Measurements from ENCODE around the gene TST.

Gene TST

GRCh38 chr22:36965696-36966095 lies 53.6 kb downstream of the TST start:
- TF ChIP-seq, protein P1, sequence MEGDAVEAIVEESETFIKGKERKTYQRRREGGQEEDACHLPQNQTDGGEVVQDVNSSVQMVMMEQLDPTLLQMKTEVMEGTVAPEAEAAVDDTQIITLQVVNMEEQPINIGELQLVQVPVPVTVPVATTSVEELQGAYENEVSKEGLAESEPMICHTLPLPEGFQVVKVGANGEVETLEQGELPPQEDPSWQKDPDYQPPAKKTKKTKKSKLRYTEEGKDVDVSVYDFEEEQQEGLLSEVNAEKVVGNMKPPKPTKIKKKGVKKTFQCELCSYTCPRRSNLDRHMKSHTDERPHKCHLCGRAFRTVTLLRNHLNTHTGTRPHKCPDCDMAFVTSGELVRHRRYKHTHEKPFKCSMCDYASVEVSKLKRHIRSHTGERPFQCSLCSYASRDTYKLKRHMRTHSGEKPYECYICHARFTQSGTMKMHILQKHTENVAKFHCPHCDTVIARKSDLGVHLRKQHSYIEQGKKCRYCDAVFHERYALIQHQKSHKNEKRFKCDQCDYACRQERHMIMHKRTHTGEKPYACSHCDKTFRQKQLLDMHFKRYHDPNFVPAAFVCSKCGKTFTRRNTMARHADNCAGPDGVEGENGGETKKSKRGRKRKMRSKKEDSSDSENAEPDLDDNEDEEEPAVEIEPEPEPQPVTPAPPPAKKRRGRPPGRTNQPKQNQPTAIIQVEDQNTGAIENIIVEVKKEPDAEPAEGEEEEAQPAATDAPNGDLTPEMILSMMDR (IDR thresholded peaks at IDR 0.05; ENCODE audit: extremely low read depth, missing control alignments), result no peak
- DNase-seq (ENCODE audit: low spot score), result no peak

- TF ChIP-seq, protein P1 (IDR thresholded peaks at IDR 0.05; ENCODE audit: extremely low read depth, missing control alignments), result no peak
- no peak for DNase-seq (ENCODE audit: low spot score)
Observed at GRCh38 chr22:36964106-36964505, 55.1 kb downstream of the TST start.

GRCh38 chr22:36963302-36963701 lies 55.9 kb downstream of the TST start:
- TF ChIP-seq, protein P1 (IDR thresholded peaks at IDR 0.05; ENCODE audit: extremely low read depth, missing control alignments), result no peak
- no peak for DNase-seq (ENCODE audit: low spot score)

GRCh38 chr22:36961626-36962025 lies 57.6 kb downstream of the TST start:
- DNase-seq (ENCODE audit: low spot score), result no peak

More at GRCh38 chr22:36961626-36962025, 57.6 kb downstream of the TST start:
- TF ChIP-seq, protein P1 (IDR thresholded peaks at IDR 0.05; ENCODE audit: extremely low read depth, missing control alignments), result no peak

All from GM20000 (cell line).